Loucy (cell line): ENCODE data around the gene RNF19B.

ENCODE experiments used
- H2AFZ ChIP-seq: fragments of 200-600 bp; sonication (generic); 2 replicates; pipeline ENCODE4 v1.6.0; 2016; ENCODE audit warnings: antibody characterized with exemption, mild to moderate bottlenecking, low read length, moderate library complexity
- H3F3A ChIP-seq: fragments of 200-600 bp; 2 replicates; pipeline ENCODE4 v1.6.0; 2016; ENCODE audit warnings: antibody characterized with exemption, low read depth, mild to moderate bottlenecking
- H3K27me3 ChIP-seq: fragments of 200-600 bp; sonication (generic); 2 replicates; pipeline ENCODE4 v1.6.1; 2014; ENCODE audit warnings: low read length, mild to moderate bottlenecking; ENCODE audit not compliant: insufficient read depth, poor library complexity, severe bottlenecking
- H3K36me3 ChIP-seq: fragments of 200-600 bp; sonication (generic); 2 replicates; pipeline ENCODE4 v1.6.1; 2016; ENCODE audit warnings: low read length; ENCODE audit not compliant: insufficient read depth
- H3K4me1 ChIP-seq: fragments of 200-600 bp; sonication (generic); 2 replicates; pipeline ENCODE4 v1.5.1; 2014; ENCODE audit warnings: low read length, mild to moderate bottlenecking; ENCODE audit not compliant: insufficient read depth, poor library complexity, severe bottlenecking
- H3K4me2 ChIP-seq: fragments of 200-600 bp; sonication (generic); 2 replicates; pipeline ENCODE4 v1.6.0; 2014; ENCODE audit warnings: antibody characterized with exemption, low read length, low read depth, mild to moderate bottlenecking; ENCODE audit not compliant: poor library complexity, severe bottlenecking
- H3K4me3 ChIP-seq: fragments of 200-600 bp; sonication (generic); 2 replicates; pipeline ENCODE4 v1.5.1; 2014; ENCODE audit warnings: low read length, mild to moderate bottlenecking, mixed read lengths; ENCODE audit not compliant: poor library complexity, severe bottlenecking
- H3K79me2 ChIP-seq: fragments of 200-600 bp; sonication (generic); 2 replicates; pipeline ENCODE4 v1.6.1; 2014; ENCODE audit warnings: low read length; ENCODE audit not compliant: insufficient read depth
- H3K9ac ChIP-seq: fragments of 200-600 bp; sonication (generic); 2 replicates; pipeline ENCODE4 v1.6.0; 2014; ENCODE audit warnings: mild to moderate bottlenecking, low read depth, low read length, moderate library complexity; ENCODE audit not compliant: poor library complexity, severe bottlenecking
- H3K9me2 ChIP-seq: fragments of 200-600 bp; sonication (generic); replicated peaks from 2 replicates; pipeline ENCODE4 v1.6.1; 2016; ENCODE audit warnings: low read depth, low read length, mixed read lengths
- H3K9me3 ChIP-seq: fragments of 200-600 bp; sonication (generic); 2 replicates; pipeline ENCODE4 v1.6.1; 2014; ENCODE audit warnings: mild to moderate bottlenecking, antibody characterized with exemption, low read length, low read depth; ENCODE audit not compliant: insufficient read depth
- H4K20me1 ChIP-seq: fragments of 200-600 bp; sonication (generic); 2 replicates; pipeline ENCODE4 v1.6.0; 2014; ENCODE audit warnings: antibody characterized with exemption, low read length, mild to moderate bottlenecking; ENCODE audit not compliant: insufficient read depth, poor library complexity, severe bottlenecking
- EZH2phosphoT487 ChIP-seq: fragments of 200-600 bp; IDR thresholded peaks from 2 replicates; pipeline ENCODE4 v1.6.1; 2018; ENCODE audit warnings: antibody characterized with exemption, mild to moderate bottlenecking, moderate library complexity, borderline replicate concordance
- TF ChIP-seq, protein P1 (sequence below): fragments of 200-600 bp; sonication (generic); conservative IDR thresholded peaks from 2 replicates; pipeline ENCODE4 v1.5.1; 2014; ENCODE audit warnings: mild to moderate bottlenecking, antibody characterized with exemption, low read length

The RNF19B gene

GRCh38 chr1:32960342-32960741 is 4.3 kb downstream of the RNF19B start:
- no peaks in the 10 kb centered on the region for H3K36me3 ChIP-seq
- peaks cover 69% of the 10 kb centered on the region for H3K79me2 ChIP-seq
- H2AFZ ChIP-seq = no peak overlapping the region
- H3K9me2 ChIP-seq = no peaks in the 10 kb centered on the region
- H3K9ac ChIP-seq = no peak overlapping the region
- H3K4me1 ChIP-seq = peaks cover 37% of the 10 kb centered on the region
- TF ChIP-seq EZH2phosphoT487 = no peak
- TF ChIP-seq, protein P1, sequence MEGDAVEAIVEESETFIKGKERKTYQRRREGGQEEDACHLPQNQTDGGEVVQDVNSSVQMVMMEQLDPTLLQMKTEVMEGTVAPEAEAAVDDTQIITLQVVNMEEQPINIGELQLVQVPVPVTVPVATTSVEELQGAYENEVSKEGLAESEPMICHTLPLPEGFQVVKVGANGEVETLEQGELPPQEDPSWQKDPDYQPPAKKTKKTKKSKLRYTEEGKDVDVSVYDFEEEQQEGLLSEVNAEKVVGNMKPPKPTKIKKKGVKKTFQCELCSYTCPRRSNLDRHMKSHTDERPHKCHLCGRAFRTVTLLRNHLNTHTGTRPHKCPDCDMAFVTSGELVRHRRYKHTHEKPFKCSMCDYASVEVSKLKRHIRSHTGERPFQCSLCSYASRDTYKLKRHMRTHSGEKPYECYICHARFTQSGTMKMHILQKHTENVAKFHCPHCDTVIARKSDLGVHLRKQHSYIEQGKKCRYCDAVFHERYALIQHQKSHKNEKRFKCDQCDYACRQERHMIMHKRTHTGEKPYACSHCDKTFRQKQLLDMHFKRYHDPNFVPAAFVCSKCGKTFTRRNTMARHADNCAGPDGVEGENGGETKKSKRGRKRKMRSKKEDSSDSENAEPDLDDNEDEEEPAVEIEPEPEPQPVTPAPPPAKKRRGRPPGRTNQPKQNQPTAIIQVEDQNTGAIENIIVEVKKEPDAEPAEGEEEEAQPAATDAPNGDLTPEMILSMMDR = no peak
- H3K4me2 ChIP-seq = peak overlapping the region; percentile 20
- no peaks in the 10 kb centered on the region; the same call in 1 of the 2 replicates for H3F3A ChIP-seq
- no peaks in the 10 kb centered on the region for H3K9me3 ChIP-seq
- no peak overlapping the region for H3K4me3 ChIP-seq
- H4K20me1 ChIP-seq = peaks cover 18% of the 10 kb centered on the region
- H3K27me3 ChIP-seq = no peaks in the 10 kb centered on the region

DNA sequence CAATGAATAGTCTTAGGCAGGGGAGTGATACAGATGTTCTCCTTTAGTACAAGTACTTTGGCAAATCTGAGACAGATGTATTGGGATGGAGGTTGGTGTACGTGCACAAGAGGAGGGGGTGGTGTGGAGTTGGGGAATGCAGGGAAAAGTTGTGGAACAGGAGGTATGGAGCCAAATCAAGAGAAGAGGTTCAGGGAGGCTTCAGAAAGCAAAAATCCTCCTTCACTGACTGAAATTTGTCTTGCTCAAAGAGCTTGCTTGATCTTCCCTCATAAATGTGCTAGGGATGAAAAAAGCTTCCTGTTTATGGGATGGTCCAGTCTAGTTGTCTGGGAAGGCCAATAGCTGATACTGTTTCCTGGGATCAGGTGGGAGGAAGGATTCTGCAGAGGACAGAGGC is 5.8 kb downstream of the RNF19B start:
- Histone ChIP-seq H3K9me3 (no peaks in the 10 kb centered on the region), H3K36me3 (no peaks in the 10 kb centered on the region), H3K27me3 (no peaks in the 10 kb centered on the region), H3K9me2 (no peaks in the 10 kb centered on the region), H2AFZ (no peak overlapping the region), H3K79me2 (peaks cover 79% of the 10 kb centered on the region), H3K4me1 (peaks cover 37% of the 10 kb centered on the region), H3F3A (no peaks in the 10 kb centered on the region; the same call in 1 of the 2 replicates), H4K20me1 (peaks cover 15% of the 10 kb centered on the region), H3K4me2 (peak overlapping the region; percentile 28), H3K9ac (no peak overlapping the region), H3K4me3 (no peak overlapping the region)
- TF ChIP-seq, protein P1 = no peak
- TF ChIP-seq EZH2phosphoT487 = no peak

- Histone ChIP-seq H3K4me3 (no peak overlapping the region), H3K79me2 (peaks cover 69% of the 10 kb centered on the region), H3K9me2 (no peaks in the 10 kb centered on the region), H3K4me2 (peak overlapping the region; percentile 9), H4K20me1 (no peaks in the 10 kb centered on the region), H3K36me3 (no peaks in the 10 kb centered on the region), H3K27me3 (no peaks in the 10 kb centered on the region), H3K9ac (no peak overlapping the region), H3K4me1 (peaks cover 26% of the 10 kb centered on the region), H3K9me3 (no peaks in the 10 kb centered on the region), H3F3A (no peaks in the 10 kb centered on the region; the same call in 1 of the 2 replicates), H2AFZ (no peak overlapping the region)
- TF ChIP-seq EZH2phosphoT487 = no peak
- TF ChIP-seq, protein P1 = no peak
These were observed 7.6 kb downstream of the RNF19B start for GRCh38 chr1:32957017-32957416.
